CD4-positive, alpha-beta T cell treated with Interleukin-21 for 1 hour (primary cell): Measurements from ENCODE around the gene ANKRD40CL.

Source experiments
- DNase-seq: peaks from one replicate; pipeline ENCODE4 v3.0.0-alpha.2; 2020

The ANKRD40CL gene

DNA sequence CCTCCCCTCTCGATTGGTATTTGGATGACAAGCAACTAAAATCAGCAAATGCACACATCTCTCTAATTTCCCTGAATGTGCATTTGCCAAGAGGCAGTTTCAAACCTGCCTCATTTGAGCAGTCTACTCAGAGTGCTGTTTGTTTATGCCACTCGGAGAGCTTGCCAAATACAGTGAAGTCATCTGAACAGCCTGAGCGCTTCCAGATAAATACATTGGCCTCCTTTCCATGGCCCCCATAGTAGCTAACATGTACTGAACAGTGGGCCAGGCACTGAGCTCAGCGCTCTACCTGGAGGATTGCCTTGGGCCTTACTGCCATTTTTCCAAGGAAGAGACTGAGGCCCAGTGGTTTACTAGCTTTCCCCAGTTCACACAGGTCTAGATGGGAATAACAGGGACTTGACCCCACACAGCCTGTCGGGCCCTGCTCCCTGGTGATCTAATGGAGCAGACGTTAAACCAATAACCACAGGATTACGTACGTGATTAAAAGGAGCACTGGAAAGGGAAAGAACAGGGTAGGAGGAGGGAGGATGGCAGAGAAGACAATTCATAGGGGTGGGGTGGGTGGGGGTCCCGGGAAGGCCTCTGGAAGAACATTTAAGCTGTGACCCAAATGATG lies 18.7 kb upstream of the ANKRD40CL start:
- no peak for DNase-seq

DNA sequence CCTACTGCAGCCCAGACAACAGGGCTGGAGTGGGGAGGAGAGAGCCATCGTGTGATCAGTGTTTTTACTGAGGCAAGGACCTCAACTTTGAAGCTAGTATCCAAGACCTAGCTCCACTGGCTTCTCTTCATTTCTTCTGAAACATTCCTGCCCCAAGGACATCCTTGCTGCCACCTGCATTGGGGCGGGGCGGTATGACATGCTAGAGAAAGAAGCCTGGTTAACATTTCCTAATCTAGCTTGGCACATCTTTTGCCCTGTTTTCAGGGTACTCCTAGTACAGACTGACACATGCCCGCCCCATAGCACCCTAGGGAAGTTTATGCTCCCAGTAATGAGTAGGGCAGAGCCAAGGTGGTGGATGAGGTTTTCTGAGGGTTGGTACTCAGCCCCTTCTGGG lies 17.8 kb upstream of the ANKRD40CL start:
- no peak for DNase-seq

- no peak for DNase-seq
Observed at GRCh38 chr17:50783905-50784304, 16.6 kb upstream of the ANKRD40CL start.

GRCh38 chr17:50783193-50783660 lies 15.9 kb upstream of the ANKRD40CL start:
- peak; percentile 82 for DNase-seq

DNA sequence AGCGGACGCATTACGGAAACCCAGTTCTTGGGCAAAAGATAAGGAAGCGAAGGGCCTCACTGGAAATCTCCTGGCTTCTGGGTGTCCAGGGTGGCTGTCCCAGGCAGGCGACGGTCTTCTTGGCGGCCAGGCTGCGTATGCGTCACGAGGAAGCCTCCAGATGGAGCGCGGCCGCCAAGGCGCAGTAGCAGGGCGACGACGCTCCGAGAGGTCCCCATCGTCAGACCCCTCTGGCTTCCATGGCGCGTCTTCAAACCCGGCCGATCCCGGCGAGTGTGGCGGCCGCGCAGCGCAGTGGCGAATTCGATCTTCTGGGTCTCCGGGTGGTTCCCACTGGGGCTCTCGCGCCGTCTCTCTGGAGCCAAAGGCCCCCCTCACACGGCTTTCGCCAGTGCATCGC lies 13.8 kb upstream of the ANKRD40CL start:
- DNase-seq: no peak

DNA sequence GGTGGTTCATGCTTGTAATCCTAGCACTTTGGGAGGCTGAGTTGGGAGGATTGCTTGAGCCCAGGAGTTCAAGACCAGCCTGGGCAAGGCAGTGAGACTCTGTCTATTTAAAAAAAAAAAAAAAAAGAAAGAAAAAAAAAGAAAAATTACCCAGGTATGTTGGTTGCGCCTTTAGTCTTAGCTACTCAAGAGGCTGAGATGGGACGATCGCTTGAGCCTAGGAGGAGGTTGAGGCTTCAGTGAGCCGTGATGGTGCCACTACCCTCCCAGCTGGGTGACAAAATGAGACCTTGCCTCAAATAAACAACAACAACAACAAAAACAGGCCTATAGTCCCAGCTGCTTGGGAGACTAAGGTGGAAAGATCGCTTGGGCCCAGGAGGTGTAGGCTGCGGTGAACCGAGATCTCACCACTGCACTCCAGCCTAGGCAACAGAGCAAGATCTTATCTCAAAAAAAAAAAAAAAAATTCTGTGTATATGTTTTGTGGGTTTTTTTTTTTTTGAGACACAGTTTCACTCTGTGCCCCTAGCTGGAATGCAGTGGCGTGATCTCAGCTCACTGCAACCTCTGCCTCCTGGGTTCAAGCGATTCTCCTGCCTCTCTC lies 12.5 kb upstream of the ANKRD40CL start:
- peak; percentile 72 for DNase-seq

DNA sequence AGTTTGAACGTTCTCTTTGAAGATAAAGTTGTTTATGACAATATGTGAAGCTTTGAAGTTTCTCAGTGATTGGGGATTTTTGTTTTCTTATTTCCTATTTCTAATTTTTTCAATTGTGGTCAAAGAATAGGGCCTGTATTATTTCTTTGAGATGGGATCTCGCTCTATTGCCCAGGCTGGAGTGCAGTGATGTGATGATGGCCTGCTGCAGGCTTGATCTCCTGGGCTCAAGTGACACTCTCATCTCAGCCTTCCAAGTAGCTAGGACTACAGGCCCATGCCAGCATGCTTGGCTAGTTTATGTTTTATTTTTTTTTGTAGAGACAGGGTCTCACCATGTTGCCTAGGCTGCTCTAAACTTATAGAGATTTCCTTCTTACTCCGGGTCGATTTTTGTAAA lies 11.7 kb upstream of the ANKRD40CL start:
- no peak for DNase-seq

DNA sequence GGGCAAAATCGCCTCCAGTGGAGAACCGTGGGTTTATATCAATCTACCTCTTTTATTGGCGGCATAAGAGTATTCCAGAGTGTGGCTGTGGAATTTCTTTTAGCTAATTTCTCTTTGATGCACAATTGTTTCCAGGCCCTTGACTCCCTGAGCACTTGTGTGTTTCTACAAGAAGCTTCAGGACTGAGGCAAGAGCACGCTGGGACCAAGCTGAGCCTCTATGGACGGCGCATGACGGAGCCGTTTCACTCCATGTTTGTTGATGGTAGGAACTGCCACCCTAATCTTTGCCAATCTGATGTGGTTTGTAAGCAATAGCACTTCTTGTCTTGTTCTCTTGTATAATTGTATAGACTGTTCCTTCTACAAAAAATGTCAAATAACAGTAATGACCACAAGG lies 11.2 kb upstream of the ANKRD40CL start:
- DNase-seq: no peak

DNA sequence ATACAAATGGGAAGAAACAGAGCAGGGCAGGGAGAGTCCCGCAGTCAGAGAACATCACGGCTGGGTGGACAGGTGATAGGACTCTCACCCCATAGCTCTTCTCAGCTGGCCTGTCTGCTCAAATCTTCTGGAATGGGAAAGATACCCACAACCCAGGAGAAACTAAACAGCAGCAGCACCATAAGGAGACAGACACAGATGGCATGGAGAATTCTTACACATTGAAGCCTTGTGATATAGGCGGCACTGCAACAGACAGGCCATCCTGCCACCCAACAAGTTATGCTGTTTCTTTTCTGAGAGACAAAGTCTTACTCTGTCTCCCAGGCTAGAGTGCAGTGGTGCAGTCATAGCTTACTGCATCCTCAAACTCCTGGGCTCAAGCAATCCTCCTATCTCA lies 8.6 kb upstream of the ANKRD40CL start:
- DNase-seq: no peak

DNA sequence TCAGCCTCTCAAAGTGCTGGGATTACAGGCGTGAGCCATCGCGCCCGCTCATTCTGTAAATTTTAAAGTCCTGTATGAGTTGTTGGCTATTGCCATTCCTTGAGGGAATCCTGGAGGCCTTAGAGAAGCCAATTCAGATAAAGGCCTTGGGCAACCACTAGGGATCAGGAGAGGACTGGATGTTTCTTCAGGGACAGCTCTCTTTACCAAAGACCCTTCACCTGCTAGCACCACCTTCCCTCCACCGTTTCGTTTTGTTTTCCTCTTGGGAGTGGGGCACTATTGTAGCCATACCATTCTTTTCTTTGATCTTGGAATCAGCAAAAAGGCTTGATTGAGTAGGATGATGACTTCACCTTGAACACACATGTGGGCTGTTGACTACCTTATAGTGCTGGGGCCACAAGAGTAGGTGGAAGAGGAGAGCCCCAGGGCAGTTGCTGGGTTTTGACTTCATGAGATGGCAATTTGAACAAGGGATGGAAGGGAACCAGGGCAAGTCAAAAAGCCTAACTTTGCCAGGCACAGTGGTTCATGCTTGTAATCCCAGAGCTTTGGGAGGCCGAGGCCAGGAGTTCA lies 7.0 kb upstream of the ANKRD40CL start:
- DNase-seq: no peak

DNA sequence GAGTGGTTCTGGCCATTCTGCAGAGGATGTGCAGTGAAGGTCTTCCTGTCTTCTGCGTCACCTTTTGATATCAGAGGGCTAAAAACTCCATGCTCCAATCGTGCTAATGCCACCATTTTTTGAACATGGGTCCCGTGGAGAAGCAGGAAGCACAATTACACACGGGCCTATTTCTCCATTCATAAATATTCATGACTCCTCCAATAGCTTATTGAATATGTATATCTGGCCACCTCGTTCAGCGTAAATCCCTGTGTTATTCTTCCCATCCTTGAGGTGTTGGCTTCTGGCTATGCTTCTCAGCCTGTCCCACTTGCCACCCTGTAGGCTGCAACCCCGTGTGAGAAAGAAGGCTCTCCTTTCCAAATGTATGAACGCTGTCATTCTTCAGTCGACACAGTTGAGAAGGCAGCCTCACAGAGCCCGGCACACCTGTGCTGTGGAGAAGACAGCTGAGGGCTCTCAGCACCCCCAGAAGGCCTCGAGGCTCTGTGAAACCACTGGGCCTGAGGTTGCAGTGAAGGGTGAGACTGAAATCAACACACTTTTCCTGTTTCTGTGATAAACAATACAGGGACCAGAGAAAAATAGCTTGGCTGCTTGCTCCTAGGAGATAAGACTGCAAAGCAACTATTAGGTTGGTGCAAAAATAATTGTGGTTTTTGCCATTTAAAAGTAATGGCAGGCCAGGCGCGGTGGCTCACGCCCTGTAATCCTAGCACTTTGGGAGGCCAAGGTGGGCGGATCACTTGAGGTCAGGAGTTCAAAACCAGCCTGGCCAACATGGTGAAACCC lies 4.9 kb upstream of the ANKRD40CL start:
- no peak for DNase-seq

- DNase-seq: no peak
Observed at GRCh38 chr17:50770346-50770745, 3.0 kb upstream of the ANKRD40CL start.

GRCh38 chr17:50769884-50770283 lies 2.6 kb upstream of the ANKRD40CL start:
- no peak for DNase-seq

DNA sequence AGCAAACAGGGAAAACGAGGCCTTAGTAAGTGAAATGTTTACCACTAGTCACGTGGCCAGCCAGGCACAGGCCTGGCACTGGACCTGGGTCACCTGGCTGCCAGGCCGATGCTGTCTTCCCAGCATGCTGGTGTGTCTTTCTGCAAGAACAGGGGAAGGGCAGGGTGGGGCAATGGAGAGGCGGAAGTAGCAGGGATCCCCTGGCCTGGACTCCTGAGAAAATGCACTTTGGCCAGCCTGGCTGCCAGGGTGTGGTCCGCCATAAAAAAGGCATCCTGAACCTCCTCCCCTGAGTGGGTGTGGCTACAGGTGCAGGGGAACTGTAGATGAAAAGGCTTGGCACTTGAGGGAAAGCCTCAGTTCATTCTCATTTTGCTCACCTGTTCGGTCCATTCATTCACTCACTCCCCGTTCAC lies 1.0 kb upstream of the ANKRD40CL start:
- DNase-seq: no peak

DNA sequence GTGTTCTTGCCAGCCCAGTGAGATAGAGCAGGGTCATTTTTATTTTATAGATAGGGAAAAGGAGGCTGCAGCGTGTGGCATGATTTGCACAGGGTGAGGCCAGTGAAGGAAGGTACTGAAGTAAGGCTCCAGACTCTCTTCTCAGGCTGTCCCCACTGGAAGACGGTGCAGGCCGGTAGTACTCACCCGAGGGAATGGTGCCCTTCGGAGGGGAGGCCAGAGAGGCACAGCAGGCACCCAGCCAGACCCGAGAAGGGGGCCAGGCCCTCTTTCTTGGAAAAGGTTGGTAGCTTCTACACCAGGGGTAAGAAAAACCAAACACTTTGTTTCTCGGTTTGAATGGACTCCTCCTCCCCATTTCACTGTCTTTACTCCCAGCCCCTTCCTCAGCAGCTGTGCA lies 288 bp downstream of the ANKRD40CL start:
- DNase-seq: no peak

DNA sequence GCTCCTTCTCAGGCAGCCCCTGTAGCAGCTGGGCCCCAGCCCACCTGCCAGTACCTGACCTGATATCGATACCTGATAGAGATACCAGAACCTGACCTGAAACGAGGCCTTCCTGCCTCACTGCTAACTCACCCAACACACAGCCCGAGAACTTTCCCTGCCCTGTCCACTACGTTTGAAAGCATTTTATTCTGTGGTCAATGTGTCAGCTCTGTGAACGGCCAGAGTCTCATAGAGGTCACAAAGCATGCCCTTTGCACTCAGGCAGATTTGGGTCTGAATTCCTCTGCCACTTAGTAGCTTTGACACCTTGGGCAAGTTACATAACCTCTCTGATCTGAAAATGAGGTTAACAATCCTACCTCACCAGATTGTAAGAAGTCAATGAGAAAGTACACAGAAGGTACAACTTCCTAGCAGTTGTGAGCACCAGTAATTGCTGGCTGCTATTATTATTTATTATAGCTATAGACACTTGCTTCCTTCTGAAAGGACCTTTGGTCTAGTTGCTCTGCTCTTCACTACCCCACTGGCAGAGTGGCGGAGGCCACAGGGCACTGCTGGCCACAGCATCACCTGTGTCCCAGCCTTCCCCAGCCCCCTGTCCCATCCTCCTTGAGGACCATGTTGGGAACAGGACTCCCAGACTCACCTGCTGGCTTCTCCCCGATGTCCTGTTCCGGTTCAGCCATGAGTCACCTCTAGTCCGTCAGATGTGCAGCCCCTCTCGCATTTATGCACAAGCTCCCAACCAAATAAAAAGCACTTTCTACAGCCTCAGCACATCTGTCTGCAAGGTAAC lies 895 bp downstream of the ANKRD40CL start:
- no peak for DNase-seq

GRCh38 chr17:50765454-50766221 lies 1.7 kb downstream of the ANKRD40CL start:
- DNase-seq: no peak

- DNase-seq: no peak
Observed at GRCh38 chr17:50764734-50765149, 2.6 kb downstream of the ANKRD40CL start.

GRCh38 chr17:50763716-50764475 lies 3.4 kb downstream of the ANKRD40CL start:
- DNase-seq: no peak

DNA sequence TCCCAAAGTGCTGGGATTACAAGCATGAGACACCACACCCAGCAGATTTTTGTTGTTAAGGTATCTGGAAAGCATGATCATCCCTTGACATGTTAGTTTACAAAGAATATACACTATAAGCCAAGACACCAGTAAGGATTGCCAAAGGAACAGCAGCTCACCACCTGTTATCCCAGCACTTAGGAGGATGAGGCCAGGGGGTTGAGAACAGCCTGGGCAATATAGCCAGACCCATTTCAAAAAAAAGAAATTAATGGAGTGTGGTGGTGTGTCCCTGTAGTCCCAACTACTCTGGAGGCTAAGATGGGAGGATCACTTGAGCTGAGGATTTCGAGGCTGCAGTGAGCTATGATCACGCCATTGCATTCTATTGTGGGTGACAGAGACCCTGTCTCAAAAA lies 5.1 kb downstream of the ANKRD40CL start:
- no peak for DNase-seq

GRCh38 chr17:50758989-50759544 lies 8.3 kb downstream of the ANKRD40CL start:
- DNase-seq: no peak
